ENCODE results near the gene PITPNM3.

GRCh38 chr17:6494239-6494941 is 62.0 kb downstream of the PITPNM3 start:
- no peak for TF ChIP-seq CTCF (IDR thresholded peaks at IDR 0.05)
- TF ChIP-seq POLR2A (IDR thresholded peaks at IDR 0.05), result no peak
